ENCODE measurements around the gene DLG1. TPM values are rescaled to one million over a fixed set of nuclear protein-coding genes. Genes with fewer than 3 reads are reported as not detected.
"Not testable (repeated sequence)": the region's sequence is repeated elsewhere in the genome, so short reads cannot be mapped to it uniquely, and the experiment has no call there.

Gene DLG1
- total RNA-seq, 1 donor from 2014 or later, result 60.1 TPM

DNA sequence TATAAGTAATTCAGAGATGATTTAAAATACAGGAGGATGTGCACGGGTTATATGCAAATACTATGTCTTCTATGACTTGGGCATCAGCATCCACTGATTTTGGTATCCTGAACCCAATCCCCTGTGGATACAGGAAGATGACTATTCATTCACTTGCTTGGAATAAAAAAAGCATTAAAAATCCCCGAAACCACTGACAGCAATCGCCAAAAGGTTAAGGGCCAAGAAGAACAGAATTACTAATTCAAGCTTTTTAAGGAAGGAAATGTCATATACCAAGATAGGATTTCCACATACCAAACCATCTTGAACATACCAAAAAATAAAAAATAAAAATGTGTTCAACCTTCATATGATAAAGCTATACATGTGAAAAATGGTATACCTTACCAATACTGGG, 93.7 kb downstream of the DLG1 start:
- no peak for DNase-seq
- intact Hi-C loops (cut with micrococcal nuclease), result no loop called here
- Histone ChIP-seq H3K27ac (replicated peaks) (no peak overlapping the region), H3K4me1 (peaks cover 24% of the 10 kb centered on the region), H3K4me3 (no peak overlapping the region), H3K36me3 (no peaks in the 10 kb centered on the region), H3K27me3 (ENCODE audit: low read depth) (no peaks in the 10 kb centered on the region), H3K9me3 (replicated peaks) (no peaks in the 10 kb centered on the region)
- TF ChIP-seq CTCF (IDR thresholded peaks at IDR 0.05; ENCODE audit: borderline replicate concordance), result no peak

DNA sequence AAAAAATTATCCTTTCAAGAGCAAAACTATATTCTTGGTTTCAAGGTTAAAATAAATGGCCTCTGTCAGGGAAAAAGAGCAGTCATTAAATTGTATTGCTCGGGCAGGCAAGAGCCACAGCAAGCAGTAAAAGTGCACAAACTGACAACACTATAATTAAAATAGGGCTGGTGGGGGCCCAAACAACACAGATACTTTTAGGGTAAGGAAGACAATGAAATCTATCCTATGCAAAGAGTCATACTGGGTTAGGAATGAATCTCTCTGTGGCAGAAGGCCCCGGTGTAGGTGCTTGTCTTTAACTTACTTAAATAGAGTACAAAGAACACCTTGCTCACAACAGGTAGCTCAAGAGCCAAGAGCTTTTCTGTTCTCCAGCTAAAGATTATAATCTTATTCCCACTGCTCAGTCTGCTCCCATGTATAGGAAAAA, 94.7 kb downstream of the DLG1 start:
- Histone ChIP-seq H3K4me1 (peaks cover 19% of the 10 kb centered on the region), H3K27me3 (ENCODE audit: low read depth) (no peaks in the 10 kb centered on the region), H3K36me3 (no peaks in the 10 kb centered on the region), H3K4me3 (no peak overlapping the region), H3K9me3 (replicated peaks) (no peaks in the 10 kb centered on the region), H3K27ac (replicated peaks) (no peak overlapping the region)
- no peak for TF ChIP-seq CTCF (IDR thresholded peaks at IDR 0.05; ENCODE audit: borderline replicate concordance)
- intact Hi-C loops (cut with micrococcal nuclease), result no loop called here
- DNase-seq, result no peak

GRCh38 chr3:197202694-197203093, 95.7 kb downstream of the DLG1 start:
- TF ChIP-seq CTCF (IDR thresholded peaks at IDR 0.05; ENCODE audit: borderline replicate concordance), result no peak
- Histone ChIP-seq H3K27me3 (ENCODE audit: low read depth) (no peaks in the 10 kb centered on the region), H3K27ac (replicated peaks) (no peak overlapping the region), H3K36me3 (no peaks in the 10 kb centered on the region), H3K4me3 (no peak overlapping the region), H3K9me3 (replicated peaks) (no peaks in the 10 kb centered on the region), H3K4me1 (peaks cover 19% of the 10 kb centered on the region)
- no peak for DNase-seq
- intact Hi-C loops (cut with micrococcal nuclease), result no loop called here

DNA sequence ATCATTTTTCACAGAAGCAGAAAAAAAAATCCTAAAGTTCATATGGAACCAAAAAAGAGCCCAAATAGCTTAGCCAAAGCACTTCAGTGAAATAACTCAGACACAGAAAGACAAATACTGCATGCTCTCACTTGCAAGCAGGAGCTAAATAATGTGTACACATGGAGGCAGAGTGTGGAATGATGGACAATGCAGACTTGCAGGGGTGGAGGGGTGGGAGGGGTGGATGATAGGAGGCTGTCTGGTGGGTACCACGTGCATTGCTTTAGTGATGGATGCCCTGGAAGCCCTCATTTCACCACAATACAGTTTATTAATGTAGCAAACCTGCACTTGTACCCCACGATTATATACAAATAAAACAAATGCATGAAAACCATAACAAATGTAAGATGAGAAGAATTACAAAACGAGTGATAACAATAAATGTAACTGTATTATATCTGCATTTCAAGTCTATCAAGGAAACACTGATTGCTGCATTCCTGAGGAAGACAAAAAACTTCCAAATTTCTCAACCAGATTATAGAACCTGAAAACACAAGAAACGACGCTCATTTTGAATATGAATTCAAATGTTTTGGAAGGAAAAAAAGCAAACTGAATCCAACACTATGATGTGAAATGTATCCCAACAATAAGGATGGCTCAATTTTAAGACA, 96.5 kb downstream of the DLG1 start:
- TF ChIP-seq CTCF (IDR thresholded peaks at IDR 0.05; ENCODE audit: borderline replicate concordance), result no peak
- Histone ChIP-seq H3K4me1 (peaks cover 19% of the 10 kb centered on the region), H3K27ac (replicated peaks) (no peak overlapping the region), H3K9me3 (replicated peaks) (no peaks in the 10 kb centered on the region), H3K36me3 (no peaks in the 10 kb centered on the region), H3K27me3 (ENCODE audit: low read depth) (no peaks in the 10 kb centered on the region), H3K4me3 (no peak overlapping the region)
- DNase-seq, result no peak
- intact Hi-C loops (cut with micrococcal nuclease), result no loop called here

DNA sequence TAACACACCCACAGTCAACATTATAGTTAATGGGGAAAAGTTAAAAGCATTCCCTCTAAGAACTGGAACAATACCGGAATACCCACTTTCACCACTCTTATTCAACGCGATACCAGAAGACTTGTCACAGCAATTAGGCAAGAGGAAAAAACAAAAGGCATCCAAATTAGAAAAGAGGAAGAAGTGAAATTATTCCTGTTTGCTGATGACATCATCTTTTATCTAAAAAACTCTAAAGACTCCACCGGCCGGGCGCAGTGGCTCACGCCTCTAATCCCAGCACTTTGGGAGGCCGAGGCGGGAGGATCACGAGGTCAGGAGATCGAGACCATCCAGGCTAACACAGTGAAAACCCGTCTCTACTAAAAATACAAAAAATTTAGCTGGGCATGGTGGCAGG, 97.6 kb downstream of the DLG1 start:
- DNase-seq; H3K36me3 ChIP-seq; intact Hi-C loops (cut with micrococcal nuclease); H3K4me3 ChIP-seq; H3K9me3 ChIP-seq (replicated peaks); H3K27ac ChIP-seq (replicated peaks); H3K27me3 ChIP-seq (ENCODE audit: low read depth): not testable (repeated sequence)
- peaks cover 19% of the 10 kb centered on the region for H3K4me1 ChIP-seq

GRCh38 chr3:197197334-197197733, 101.1 kb downstream of the DLG1 start:
- Histone ChIP-seq H3K36me3 (peaks cover 8% of the 10 kb centered on the region), H3K27me3 (ENCODE audit: low read depth) (no peaks in the 10 kb centered on the region), H3K4me3 (no peak overlapping the region), H3K27ac (replicated peaks) (no peak overlapping the region), H3K9me3 (replicated peaks) (no peaks in the 10 kb centered on the region), H3K4me1 (no peaks in the 10 kb centered on the region)
- intact Hi-C loops (cut with micrococcal nuclease), result no loop called here
- TF ChIP-seq CTCF (IDR thresholded peaks at IDR 0.05; ENCODE audit: borderline replicate concordance), result no peak
- DNase-seq, result no peak

Measured in left ventricle myocardium inferior (tissue), 1 donor.